Measurements from ENCODE around the gene PLK5. TPM values are rescaled to one million over a fixed set of nuclear protein-coding genes. Genes with fewer than 3 reads are reported as not detected.

The PLK5 gene
- total and polyA plus RNA-seq, 2 experiments from 2014 or later, result 0.97 to 1.2 TPM

DNA sequence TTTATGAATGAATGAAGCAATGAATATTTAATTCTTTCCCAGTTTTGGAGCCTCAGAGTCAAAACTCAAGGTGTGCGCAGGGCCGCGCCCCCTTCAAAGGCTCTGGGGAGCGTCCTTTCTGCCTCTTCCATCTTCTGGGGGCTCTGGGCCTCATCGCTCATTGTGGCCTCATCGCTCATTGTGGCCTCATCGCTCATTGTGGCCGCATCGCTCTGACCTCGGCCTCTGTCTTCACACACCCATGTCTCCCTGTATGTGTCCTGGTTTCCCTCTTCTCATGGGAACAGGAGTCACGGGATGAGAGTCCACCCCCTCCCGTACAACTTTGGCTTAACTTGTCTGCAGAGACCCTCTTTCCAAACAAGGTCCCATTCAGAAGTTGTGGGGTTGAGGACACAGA, 47.5 kb downstream of the PLK5 start (continued):
- TF ChIP-seq, protein P1, sequence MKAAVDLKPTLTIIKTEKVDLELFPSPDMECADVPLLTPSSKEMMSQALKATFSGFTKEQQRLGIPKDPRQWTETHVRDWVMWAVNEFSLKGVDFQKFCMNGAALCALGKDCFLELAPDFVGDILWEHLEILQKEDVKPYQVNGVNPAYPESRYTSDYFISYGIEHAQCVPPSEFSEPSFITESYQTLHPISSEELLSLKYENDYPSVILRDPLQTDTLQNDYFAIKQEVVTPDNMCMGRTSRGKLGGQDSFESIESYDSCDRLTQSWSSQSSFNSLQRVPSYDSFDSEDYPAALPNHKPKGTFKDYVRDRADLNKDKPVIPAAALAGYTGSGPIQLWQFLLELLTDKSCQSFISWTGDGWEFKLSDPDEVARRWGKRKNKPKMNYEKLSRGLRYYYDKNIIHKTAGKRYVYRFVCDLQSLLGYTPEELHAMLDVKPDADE (IDR thresholded peaks at IDR 0.05), result no peak
- TF ChIP-seq JUNB (IDR thresholded peaks at IDR 0.05; ENCODE audit: unreplicated experiment) (no peak), STAT1 (IDR thresholded peaks at IDR 0.05; ENCODE audit: unreplicated experiment) (no peak), EZH2 (IDR thresholded peaks at IDR 0.05; ENCODE audit: low read depth, unreplicated experiment) (no peak), CREB1 (CRISPR knock-in tag; IDR thresholded peaks at IDR 0.05; ENCODE audit: low read depth) (no peak)
- TF ChIP-seq, protein P2, sequence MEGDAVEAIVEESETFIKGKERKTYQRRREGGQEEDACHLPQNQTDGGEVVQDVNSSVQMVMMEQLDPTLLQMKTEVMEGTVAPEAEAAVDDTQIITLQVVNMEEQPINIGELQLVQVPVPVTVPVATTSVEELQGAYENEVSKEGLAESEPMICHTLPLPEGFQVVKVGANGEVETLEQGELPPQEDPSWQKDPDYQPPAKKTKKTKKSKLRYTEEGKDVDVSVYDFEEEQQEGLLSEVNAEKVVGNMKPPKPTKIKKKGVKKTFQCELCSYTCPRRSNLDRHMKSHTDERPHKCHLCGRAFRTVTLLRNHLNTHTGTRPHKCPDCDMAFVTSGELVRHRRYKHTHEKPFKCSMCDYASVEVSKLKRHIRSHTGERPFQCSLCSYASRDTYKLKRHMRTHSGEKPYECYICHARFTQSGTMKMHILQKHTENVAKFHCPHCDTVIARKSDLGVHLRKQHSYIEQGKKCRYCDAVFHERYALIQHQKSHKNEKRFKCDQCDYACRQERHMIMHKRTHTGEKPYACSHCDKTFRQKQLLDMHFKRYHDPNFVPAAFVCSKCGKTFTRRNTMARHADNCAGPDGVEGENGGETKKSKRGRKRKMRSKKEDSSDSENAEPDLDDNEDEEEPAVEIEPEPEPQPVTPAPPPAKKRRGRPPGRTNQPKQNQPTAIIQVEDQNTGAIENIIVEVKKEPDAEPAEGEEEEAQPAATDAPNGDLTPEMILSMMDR (conservative IDR thresholded peaks at IDR 0.05; ENCODE audit: low read depth in 2 of 2), result no peak

DNA sequence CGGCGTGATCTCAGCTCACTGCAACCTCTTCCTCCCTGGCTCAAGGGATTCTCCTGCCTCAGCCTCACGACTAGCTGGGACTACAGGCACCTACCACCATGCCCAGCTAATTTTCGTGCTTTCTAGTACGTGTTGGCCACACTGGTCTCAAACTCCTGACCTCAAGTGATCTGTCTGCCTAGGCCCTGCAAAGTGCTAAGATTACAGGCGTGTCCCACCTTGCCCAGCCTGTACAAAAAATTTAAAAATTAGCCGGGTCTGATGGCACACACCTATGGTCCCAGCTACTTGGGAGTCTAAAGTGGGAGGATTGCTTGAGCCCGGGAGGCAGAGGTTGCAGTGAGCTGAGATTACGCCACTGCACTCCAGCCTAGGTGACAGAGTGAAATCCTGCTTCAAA, 48.9 kb downstream of the PLK5 start:
- Histone ChIP-seq H2AFZ (no peak overlapping the region), H3K9me2 (ENCODE audit: insufficient read depth) (no peaks in the 10 kb centered on the region), H4K20me1 (replicated peaks; ENCODE audit: insufficient read depth) (no peaks in the 10 kb centered on the region; the same call in 1 of the 2 replicates), H3K27me3 (ENCODE audit: insufficient read depth) (peaks cover 25% of the 10 kb centered on the region), H3K4me3 (no peak overlapping the region), H3K27ac (ENCODE audit: low read depth) (no peak overlapping the region), H3K36me3 (ENCODE audit: insufficient read depth) (no peaks in the 10 kb centered on the region), H3K4me2 (no peak overlapping the region), H3K79me2 (replicated peaks; ENCODE audit: insufficient read depth) (no peaks in the 10 kb centered on the region), H3F3A (replicated peaks; ENCODE audit: low read depth) (no peaks in the 10 kb centered on the region; the same call in 1 of the 2 replicates), H3K4me1 (ENCODE audit: insufficient read depth) (no peaks in the 10 kb centered on the region; the same call in 1 of the 2 replicates)
- Mint-ChIP-seq H3K4me1 (peaks cover 6% of the 10 kb centered on the region; the same call in 2 of the 3 replicates), H3K36me3 (ENCODE audit: low read depth) (peaks cover 7% of the 10 kb centered on the region), H3K4me3 (no peak overlapping the region), H3K9me3 (peaks cover 9% of the 10 kb centered on the region), H3K27ac (no peak overlapping the region), H3K27me3 (ENCODE audit: insufficient read depth, low read depth, poor library complexity) (peaks cover 49% of the 10 kb centered on the region)
- ATAC-seq (no peak), DNase-seq (ENCODE audit: low spot score) (no peak)
- TF ChIP-seq JUNB (IDR thresholded peaks at IDR 0.05; ENCODE audit: unreplicated experiment) (no peak), POLR2AphosphoS5 (IDR thresholded peaks at IDR 0.05; ENCODE audit: low read depth) (no peak), EZH2 (IDR thresholded peaks at IDR 0.05; ENCODE audit: low read depth, unreplicated experiment) (no peak), ZNF114 (CRISPR knock-in tag; IDR thresholded peaks at IDR 0.05) (no peak), STAT1 (IDR thresholded peaks at IDR 0.05; ENCODE audit: unreplicated experiment) (no peak), NANOG (IDR thresholded peaks at IDR 0.05; ENCODE audit: borderline replicate concordance) (no peak), ZNF331 (CRISPR knock-in tag; IDR thresholded peaks at IDR 0.05; ENCODE audit: low read depth) (no peak), CREB1 (CRISPR knock-in tag; IDR thresholded peaks at IDR 0.05; ENCODE audit: low read depth) (no peak)
- TF ChIP-seq, protein P2 (conservative IDR thresholded peaks at IDR 0.05; ENCODE audit: low read depth in 2 of 2), result no peak
- TF ChIP-seq, protein P1 (IDR thresholded peaks at IDR 0.05), result no peak
- TF ChIP-seq, protein P3, sequence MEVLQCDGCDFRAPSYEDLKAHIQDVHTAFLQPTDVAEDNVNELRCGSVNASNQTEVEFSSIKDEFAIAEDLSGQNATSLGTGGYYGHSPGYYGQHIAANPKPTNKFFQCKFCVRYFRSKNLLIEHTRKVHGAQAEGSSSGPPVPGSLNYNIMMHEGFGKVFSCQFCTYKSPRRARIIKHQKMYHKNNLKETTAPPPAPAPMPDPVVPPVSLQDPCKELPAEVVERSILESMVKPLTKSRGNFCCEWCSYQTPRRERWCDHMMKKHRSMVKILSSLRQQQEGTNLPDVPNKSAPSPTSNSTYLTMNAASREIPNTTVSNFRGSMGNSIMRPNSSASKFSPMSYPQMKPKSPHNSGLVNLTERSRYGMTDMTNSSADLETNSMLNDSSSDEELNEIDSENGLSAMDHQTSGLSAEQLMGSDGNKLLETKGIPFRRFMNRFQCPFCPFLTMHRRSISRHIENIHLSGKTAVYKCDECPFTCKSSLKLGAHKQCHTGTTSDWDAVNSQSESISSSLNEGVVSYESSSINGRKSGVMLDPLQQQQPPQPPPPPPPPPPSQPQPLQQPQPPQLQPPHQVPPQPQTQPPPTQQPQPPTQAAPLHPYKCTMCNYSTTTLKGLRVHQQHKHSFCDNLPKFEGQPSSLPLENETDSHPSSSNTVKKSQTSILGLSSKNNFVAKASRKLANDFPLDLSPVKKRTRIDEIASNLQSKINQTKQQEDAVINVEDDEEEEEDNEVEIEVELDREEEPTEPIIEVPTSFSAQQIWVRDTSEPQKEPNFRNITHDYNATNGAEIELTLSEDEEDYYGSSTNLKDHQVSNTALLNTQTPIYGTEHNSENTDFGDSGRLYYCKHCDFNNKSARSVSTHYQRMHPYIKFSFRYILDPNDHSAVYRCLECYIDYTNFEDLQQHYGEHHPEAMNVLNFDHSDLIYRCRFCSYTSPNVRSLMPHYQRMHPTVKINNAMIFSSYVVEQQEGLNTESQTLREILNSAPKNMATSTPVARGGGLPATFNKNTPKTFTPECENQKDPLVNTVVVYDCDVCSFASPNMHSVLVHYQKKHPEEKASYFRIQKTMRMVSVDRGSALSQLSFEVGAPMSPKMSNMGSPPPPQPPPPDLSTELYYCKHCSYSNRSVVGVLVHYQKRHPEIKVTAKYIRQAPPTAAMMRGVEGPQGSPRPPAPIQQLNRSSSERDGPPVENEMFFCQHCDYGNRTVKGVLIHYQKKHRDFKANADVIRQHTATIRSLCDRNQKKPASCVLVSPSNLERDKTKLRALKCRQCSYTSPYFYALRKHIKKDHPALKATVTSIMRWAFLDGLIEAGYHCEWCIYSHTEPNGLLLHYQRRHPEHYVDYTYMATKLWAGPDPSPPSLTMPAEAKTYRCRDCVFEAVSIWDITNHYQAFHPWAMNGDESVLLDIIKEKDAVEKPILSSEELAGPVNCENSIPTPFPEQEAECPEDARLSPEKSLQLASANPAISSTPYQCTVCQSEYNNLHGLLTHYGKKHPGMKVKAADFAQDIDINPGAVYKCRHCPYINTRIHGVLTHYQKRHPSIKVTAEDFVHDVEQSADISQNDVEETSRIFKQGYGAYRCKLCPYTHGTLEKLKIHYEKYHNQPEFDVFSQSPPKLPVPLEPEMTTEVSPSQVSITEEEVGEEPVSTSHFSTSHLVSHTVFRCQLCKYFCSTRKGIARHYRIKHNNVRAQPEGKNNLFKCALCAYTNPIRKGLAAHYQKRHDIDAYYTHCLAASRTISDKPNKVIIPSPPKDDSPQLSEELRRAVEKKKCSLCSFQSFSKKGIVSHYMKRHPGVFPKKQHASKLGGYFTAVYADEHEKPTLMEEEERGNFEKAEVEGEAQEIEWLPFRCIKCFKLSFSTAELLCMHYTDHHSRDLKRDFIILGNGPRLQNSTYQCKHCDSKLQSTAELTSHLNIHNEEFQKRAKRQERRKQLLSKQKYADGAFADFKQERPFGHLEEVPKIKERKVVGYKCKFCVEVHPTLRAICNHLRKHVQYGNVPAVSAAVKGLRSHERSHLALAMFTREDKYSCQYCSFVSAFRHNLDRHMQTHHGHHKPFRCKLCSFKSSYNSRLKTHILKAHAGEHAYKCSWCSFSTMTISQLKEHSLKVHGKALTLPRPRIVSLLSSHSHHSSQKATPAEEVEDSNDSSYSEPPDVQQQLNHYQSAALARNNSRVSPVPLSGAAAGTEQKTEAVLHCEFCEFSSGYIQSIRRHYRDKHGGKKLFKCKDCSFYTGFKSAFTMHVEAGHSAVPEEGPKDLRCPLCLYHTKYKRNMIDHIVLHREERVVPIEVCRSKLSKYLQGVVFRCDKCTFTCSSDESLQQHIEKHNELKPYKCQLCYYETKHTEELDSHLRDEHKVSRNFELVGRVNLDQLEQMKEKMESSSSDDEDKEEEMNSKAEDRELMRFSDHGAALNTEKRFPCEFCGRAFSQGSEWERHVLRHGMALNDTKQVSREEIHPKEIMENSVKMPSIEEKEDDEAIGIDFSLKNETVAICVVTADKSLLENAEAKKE (CRISPR knock-in tag; IDR thresholded peaks at IDR 0.05), result no peak

Measured in GM23338 (cell line).